Muscle of leg (tissue), 11 donors: ENCODE results near the gene ZBTB24. TPM values are rescaled to one million over a fixed set of nuclear protein-coding genes. Genes with fewer than 3 reads are reported as not detected.
A peak's percentile ranks its signal among the peaks of the same experiment; 100 is the strongest.

Experiments used
- DNase-seq: peaks from one replicate; pipeline ENCODE4 v3.0.0; 2013
- H3K27ac ChIP-seq: one replicate; pipeline ENCODE4 v1.5.1; 2013; ENCODE audit warnings: mild to moderate bottlenecking, low read length, control low read depth
- H3K27me3 ChIP-seq: one replicate; pipeline ENCODE4 v1.6.1; 2013; ENCODE audit warnings: low read length; ENCODE audit not compliant: control insufficient read depth, insufficient read depth
- H3K36me3 ChIP-seq: one replicate; pipeline ENCODE4 v1.6.1; 2013; ENCODE audit warnings: low read length; ENCODE audit not compliant: control insufficient read depth, insufficient read depth
- H3K4me1 ChIP-seq: one replicate; pipeline ENCODE4 v1.6.1; 2013; ENCODE audit warnings: low read length; ENCODE audit not compliant: control insufficient read depth, insufficient read depth
- H3K4me3 ChIP-seq: one replicate; pipeline ENCODE4 v1.5.1; 2013; ENCODE audit warnings: low read length, control low read depth
- H3K9me3 ChIP-seq: replicated peaks from 2 replicates; pipeline ENCODE4 v1.6.1; 2013; ENCODE audit warnings: low read depth, low read length; ENCODE audit not compliant: control insufficient read depth
- WGBS: methylation state at CpG from one replicate; pipeline ENCODE4 v1.1.5; 2013; ENCODE audit warnings: missing lambda C conversion rate; ENCODE audit not compliant: insufficient coverage; 5-methylcytosine and 5-hydroxymethylcytosine counted together
- polyA plus RNA-seq, 8 donors: library from polyadenylated mRNA; unstranded; fragments of 120-200 nt; gene quantifications; one replicate each; pipeline versions ENCODE4 v1.2.1 to v1.2.3, GENCODE V29; 2013; ENCODE audit warnings: inconsistent platforms in 1 of 8, low replicate concordance in 1 of 8; ENCODE audit not compliant: insufficient read length in 8 of 8, insufficient read depth in 1 of 8
- total RNA-seq: library from RNA; stranded (reverse); fragments of 120-200 nt; gene quantifications from one replicate; pipeline ENCODE4 v1.2.4, GENCODE V29; 2013

Gene ZBTB24
- total and polyA plus RNA-seq, 9 donors, result 4.4 to 6.2 (median 4.8) TPM

GRCh38 chr6:109428889-109429477, 54.0 kb downstream of the ZBTB24 start:
- H3K36me3 ChIP-seq, result no peaks in the 10 kb centered on the region
- no peaks in the 10 kb centered on the region for H3K27me3 ChIP-seq
- WGBS, result 16% methylated on average over 3 of the region's 7 CpGs
- H3K9me3 ChIP-seq, result no peaks in the 10 kb centered on the region
- H3K4me3 ChIP-seq, result no peak overlapping the region
- H3K27ac ChIP-seq, result peak overlapping the region; percentile 87
- peak; percentile 96 for DNase-seq
- peaks cover 6% of the 10 kb centered on the region for H3K4me1 ChIP-seq

GRCh38 chr6:109424946-109425345, 58.1 kb downstream of the ZBTB24 start:
- no CpG with 5 or more reads among the region's 2 CpGs for WGBS
- no peaks in the 10 kb centered on the region for H3K9me3 ChIP-seq
- no peak for DNase-seq
- peaks cover 6% of the 10 kb centered on the region for H3K4me1 ChIP-seq
- no peaks in the 10 kb centered on the region for H3K36me3 ChIP-seq
- no peak overlapping the region for H3K27ac ChIP-seq
- no peaks in the 10 kb centered on the region for H3K27me3 ChIP-seq
- no peak overlapping the region for H3K4me3 ChIP-seq

DNA sequence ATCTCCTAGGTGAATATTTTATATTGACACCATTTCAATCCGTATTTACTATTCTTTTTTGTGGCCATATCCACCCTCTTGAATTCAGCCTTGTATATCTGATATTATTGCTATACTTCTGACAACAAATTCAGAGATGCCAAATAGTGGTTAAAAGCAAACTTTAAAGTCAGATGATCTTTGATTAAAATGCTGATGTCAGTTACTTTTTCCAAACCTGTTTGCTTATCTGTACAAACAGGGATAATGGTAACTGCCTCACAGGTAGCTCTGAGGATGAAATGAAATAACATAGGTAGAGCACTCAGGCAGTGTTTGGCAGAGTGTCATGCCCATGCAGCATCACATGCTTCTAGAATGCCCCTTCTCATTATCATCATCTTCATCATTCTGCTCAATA, 61.8 kb downstream of the ZBTB24 start:
- Histone ChIP-seq H3K27me3 (no peaks in the 10 kb centered on the region), H3K36me3 (no peaks in the 10 kb centered on the region), H3K4me3 (no peak overlapping the region), H3K4me1 (no peaks in the 10 kb centered on the region), H3K27ac (no peak overlapping the region), H3K9me3 (no peaks in the 10 kb centered on the region)
- WGBS, result no CpG with 5 or more reads among the region's 1 CpG
- DNase-seq, result no peak

- no peaks in the 10 kb centered on the region for H3K36me3 ChIP-seq
- WGBS, result 40% methylated on average over 1 of the region's 1 CpG
Measured at GRCh38 chr6:109420751-109421150, 62.3 kb downstream of the ZBTB24 start.

DNA sequence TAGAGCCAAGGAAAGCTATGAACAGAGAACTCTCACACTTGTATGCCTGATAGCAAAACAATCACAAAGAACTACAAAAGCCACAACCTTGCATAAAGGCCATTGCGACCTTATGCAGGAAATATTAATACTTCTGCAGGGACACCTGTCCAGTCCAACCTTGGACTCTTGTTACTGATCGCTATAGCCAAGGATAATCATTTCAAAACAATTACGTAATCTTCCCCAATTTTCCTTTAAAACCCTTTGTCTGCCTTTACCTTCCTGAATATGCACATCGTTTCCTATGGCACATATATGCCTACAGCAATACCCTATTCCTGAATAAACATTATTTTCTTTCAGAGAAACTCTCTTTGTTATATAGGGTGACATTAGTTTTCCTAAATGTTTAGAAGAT, 65.4 kb downstream of the ZBTB24 start:
- no peak overlapping the region for H3K4me3 ChIP-seq
- no peaks in the 10 kb centered on the region for H3K4me1 ChIP-seq
- H3K27ac ChIP-seq, result no peak overlapping the region
- no peaks in the 10 kb centered on the region for H3K36me3 ChIP-seq
- H3K9me3 ChIP-seq, result no peaks in the 10 kb centered on the region
- 89% methylated on average over 4 of the region's 4 CpGs for WGBS
- H3K27me3 ChIP-seq, result no peaks in the 10 kb centered on the region
- DNase-seq, result no peak

More at GRCh38 chr6:109420751-109421150, 62.3 kb downstream of the ZBTB24 start:
- Histone ChIP-seq H3K4me3 (no peak overlapping the region), H3K27ac (no peak overlapping the region), H3K9me3 (no peaks in the 10 kb centered on the region), H3K27me3 (no peaks in the 10 kb centered on the region), H3K4me1 (no peaks in the 10 kb centered on the region)
- DNase-seq, result no peak

Other genes with a start within 250 kb of the ZBTB24 start
- 238 TPM for gene CD164, start 100.8 kb downstream of the ZBTB24 start, total RNA-seq
- 100 to 1,000 TPM; 165 to 327 (median 247) TPM for gene CD164, start 100.8 kb downstream of the ZBTB24 start, polyA plus RNA-seq
- 5.9 TPM for gene PPIL6, start 42.6 kb downstream of the ZBTB24 start, total RNA-seq
- gene PPIL6, start 42.6 kb downstream of the ZBTB24 start, polyA plus RNA-seq, result 1 to 10 TPM; 4.9 to 7.4 (median 6.7) TPM
- gene SMPD2, start 42.5 kb downstream of the ZBTB24 start, total RNA-seq, result 5.9 TPM
- 1 to 10 TPM; 4.3 to 6.7 (median 5.3) TPM for gene SMPD2, start 42.5 kb downstream of the ZBTB24 start, polyA plus RNA-seq
- 36.9 TPM for gene MICAL1, start 27.4 kb downstream of the ZBTB24 start, total RNA-seq
- 10 to 100 TPM; 49.9 to 91.1 (median 64.7) TPM for gene MICAL1, start 27.4 kb downstream of the ZBTB24 start, polyA plus RNA-seq
- 10.5 TPM for gene AK9, start 208.0 kb upstream of the ZBTB24 start, total RNA-seq
- 1 to 10 TPM; 4.8 to 9.0 (median 6.2) TPM for gene AK9, start 208.0 kb upstream of the ZBTB24 start, polyA plus RNA-seq
- gene FIG4, start 208.1 kb upstream of the ZBTB24 start, total RNA-seq, result 12.1 TPM
- gene FIG4, start 208.1 kb upstream of the ZBTB24 start, polyA plus RNA-seq, result 10 to 100 TPM in 4 of 8 donors, 1 to 10 TPM in 4; 7.1 to 11.5 (median 9.7) TPM